Central memory CD8-positive, alpha-beta T cell (primary cell): ENCODE data around the gene LNPEP.
A peak's percentile ranks its signal among the peaks of the same experiment; 100 is the strongest.
"Not testable (repeated sequence)": the region's sequence is repeated elsewhere in the genome, so short reads cannot be mapped to it uniquely, and the experiment has no call there.

Experiments
- ATAC-seq: fragments of 150-1000 bp; cut with Tn5 transposase; replicated peaks from 2 replicates; pipeline ENCODE4 v1.10.0; 2022; ENCODE audit warnings: mild to moderate bottlenecking, moderate FRiP score, moderate number of reproducible peaks; ENCODE audit not compliant: poor library complexity, severe bottlenecking; ENCODE audit errors: extremely low read depth
- DNase-seq, 2 donors: peaks; one replicate each; pipeline ENCODE4 v3.0.0; 2021; ENCODE audit warnings: low spot score in 2 of 2
- H3K27ac Mint-ChIP-seq: one replicate; pipeline ENCODE4 v1.8.0; 2022; ENCODE audit warnings: low read depth, mild to moderate bottlenecking, moderate library complexity, mixed read lengths
- H3K27me3 Mint-ChIP-seq: one replicate; pipeline ENCODE4 v1.8.0; 2022; ENCODE audit warnings: mixed read lengths
- H3K36me3 Mint-ChIP-seq: one replicate; pipeline ENCODE4 v1.8.0; 2022; ENCODE audit warnings: mild to moderate bottlenecking, moderate library complexity, mixed read lengths; ENCODE audit not compliant: insufficient read depth
- H3K4me1 Mint-ChIP-seq: one replicate; pipeline ENCODE4 v1.8.0; 2022; ENCODE audit warnings: mixed read lengths
- H3K4me3 Mint-ChIP-seq: one replicate; pipeline ENCODE4 v1.8.0; 2022; ENCODE audit warnings: mild to moderate bottlenecking, moderate library complexity, mixed read lengths
- H3K9me3 Mint-ChIP-seq: one replicate; pipeline ENCODE4 v1.8.0; 2022; ENCODE audit warnings: mixed read lengths

The LNPEP gene

DNA sequence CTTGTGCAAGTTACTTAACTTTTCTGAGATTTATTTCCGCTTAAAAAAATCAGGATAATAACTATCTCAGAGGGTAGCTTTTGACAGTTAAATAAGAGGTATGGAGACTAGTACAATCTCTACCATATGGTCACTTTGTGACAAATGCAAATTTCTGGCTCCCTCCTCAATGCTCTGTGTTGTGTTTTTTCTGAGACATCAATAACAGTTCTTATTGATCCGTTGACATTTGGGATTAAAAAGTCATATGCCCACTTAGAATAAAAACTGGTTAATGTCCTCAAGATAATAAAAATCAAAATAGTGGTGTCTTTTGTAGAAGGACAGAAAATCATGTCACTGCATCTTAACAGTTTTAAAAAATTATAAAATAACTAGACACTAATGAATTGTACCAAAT lies 24.7 kb upstream of the LNPEP start:
- DNase-seq = no peak
- ATAC-seq = no peak
- H3K27ac Mint-ChIP-seq = no peak overlapping the region
- no peaks in the 10 kb centered on the region for H3K27me3 Mint-ChIP-seq
- peaks cover 59% of the 10 kb centered on the region for H3K36me3 Mint-ChIP-seq
- no peak overlapping the region for H3K4me3 Mint-ChIP-seq
- peaks cover 2% of the 10 kb centered on the region for H3K4me1 Mint-ChIP-seq
- no peaks in the 10 kb centered on the region for H3K9me3 Mint-ChIP-seq

DNA sequence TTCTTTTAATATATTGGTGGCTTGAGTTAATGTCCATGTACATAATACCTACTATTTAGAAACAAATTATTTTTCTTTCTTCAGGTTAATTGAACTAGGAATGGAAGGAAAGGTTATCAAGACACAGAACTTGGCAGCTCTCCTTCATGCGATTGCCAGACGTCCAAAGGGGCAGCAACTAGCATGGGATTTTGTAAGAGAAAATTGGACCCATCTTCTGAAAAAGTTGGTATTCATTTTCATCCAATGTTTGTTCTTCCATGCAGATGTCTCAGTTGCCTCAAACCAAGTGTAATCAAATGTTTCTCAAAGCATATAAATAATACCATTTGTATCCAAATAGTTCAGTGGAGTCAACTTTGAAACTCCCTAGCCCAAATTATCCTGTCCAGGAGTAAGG lies 22.6 kb upstream of the LNPEP start:
- ATAC-seq (no peak), DNase-seq (no peak)
- H3K4me3 Mint-ChIP-seq = no peak overlapping the region
- peaks cover 70% of the 10 kb centered on the region for H3K36me3 Mint-ChIP-seq
- no peaks in the 10 kb centered on the region for H3K9me3 Mint-ChIP-seq
- no peak overlapping the region for H3K27ac Mint-ChIP-seq
- H3K4me1 Mint-ChIP-seq = no peaks in the 10 kb centered on the region
- H3K27me3 Mint-ChIP-seq = no peaks in the 10 kb centered on the region

DNA sequence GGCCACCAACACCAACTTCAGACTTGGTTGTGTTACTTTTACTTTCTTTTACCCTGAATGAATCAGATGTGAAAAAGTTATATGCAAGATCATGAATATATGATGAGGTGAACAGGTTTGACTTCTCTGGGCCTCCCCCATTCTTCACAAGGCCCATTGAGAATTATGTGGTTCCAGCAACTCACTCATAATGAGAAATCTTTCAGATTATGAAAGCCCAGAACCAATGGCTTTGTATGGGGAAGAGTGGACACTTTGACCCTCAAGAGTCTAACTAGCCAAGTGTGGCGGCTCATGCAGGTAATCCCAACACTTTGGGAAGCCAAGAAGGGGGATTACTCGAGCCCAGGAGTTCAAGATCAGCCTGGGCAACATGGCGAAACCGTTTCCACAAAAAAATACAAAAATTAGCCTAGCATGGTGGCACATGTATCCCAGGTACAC lies 16.1 kb upstream of the LNPEP start:
- H3K9me3 Mint-ChIP-seq = no peaks in the 10 kb centered on the region
- H3K4me1 Mint-ChIP-seq = no peaks in the 10 kb centered on the region
- peaks cover 37% of the 10 kb centered on the region for H3K36me3 Mint-ChIP-seq
- H3K27me3 Mint-ChIP-seq = no peaks in the 10 kb centered on the region
- no peak overlapping the region for H3K4me3 Mint-ChIP-seq
- ATAC-seq (peak; percentile 49), DNase-seq (no peak)
- no peak overlapping the region for H3K27ac Mint-ChIP-seq

DNA sequence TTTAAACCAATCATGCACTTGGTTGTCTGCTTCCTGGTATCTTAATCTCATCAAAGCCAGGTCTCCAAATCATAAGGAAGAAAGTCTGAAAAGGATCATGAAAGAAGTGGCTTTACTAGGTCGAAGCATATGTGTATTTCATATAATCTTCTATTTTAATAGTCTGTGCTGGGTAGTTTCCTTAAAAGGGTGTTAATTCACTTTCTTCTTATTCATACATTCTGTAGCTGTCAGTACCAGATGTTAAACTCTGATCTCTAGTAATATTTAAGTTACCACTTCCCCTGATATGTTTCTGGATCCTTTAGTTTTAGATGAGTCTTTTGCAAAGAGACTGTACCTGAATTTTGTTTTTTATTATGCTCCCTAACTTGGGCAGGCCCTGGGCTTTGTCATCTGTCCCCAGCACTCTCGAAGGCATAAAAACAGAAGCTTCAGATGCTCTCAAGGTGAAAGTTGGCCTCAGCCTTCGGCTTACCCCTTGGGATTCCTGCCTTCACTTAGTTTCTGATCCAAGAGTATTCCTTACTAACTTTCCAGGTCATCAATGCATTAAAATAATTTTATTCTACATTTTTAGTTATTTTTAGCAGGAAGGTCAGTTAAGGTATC lies 15.0 kb upstream of the LNPEP start:
- peak overlapping the region; percentile 6 for H3K27ac Mint-ChIP-seq

DNA sequence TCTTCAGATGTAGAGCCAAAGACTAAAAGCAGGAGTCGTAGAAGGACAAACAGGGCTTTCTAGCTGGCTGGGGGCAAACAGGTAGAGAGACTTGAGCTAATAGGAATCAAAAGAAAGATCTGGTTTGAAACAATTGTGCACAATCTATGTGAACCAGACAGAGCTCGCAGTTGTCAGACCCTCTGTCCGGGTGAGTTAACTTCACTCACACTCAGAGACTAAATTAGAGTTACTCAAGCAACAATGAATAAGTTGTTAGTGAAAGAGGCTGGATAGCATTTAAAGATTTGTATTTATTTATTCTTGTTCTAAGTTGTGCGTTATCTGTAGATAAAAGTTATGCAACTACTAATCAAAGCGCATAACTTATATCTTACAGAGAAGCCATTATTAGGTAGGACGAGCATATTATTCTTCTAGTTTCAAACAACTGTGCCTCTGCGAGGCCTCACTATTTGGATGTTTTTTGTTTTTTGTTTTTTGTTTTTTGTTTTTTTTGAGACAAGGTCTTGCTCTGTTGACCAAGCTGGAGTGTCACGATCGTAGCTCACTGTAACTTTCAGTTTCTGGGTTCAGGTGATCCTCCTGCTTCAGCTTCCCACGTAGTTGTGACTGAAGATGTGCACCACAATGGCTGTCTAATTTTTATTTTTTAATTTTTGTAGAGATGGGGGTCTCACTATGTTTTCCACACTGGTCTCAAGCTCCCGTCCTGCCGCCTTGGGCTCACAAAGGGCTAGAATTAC lies 13.2 kb upstream of the LNPEP start:
- peak overlapping the region; percentile 82 for H3K27ac Mint-ChIP-seq
- H3K36me3 Mint-ChIP-seq = peaks cover 18% of the 10 kb centered on the region
- no peaks in the 10 kb centered on the region for H3K27me3 Mint-ChIP-seq
- no peak overlapping the region for H3K4me3 Mint-ChIP-seq
- no peaks in the 10 kb centered on the region for H3K4me1 Mint-ChIP-seq
- no peaks in the 10 kb centered on the region for H3K9me3 Mint-ChIP-seq
- DNase-seq (no peak), ATAC-seq (no peak)

More for the DNA sequence above, 15.0 kb upstream of the LNPEP start:
- DNase-seq = no peak
- Mint-ChIP-seq H3K9me3 (no peaks in the 10 kb centered on the region), H3K27me3 (no peaks in the 10 kb centered on the region), H3K36me3 (peaks cover 34% of the 10 kb centered on the region), H3K4me1 (no peaks in the 10 kb centered on the region), H3K4me3 (no peak overlapping the region)
- no peak for ATAC-seq

DNA sequence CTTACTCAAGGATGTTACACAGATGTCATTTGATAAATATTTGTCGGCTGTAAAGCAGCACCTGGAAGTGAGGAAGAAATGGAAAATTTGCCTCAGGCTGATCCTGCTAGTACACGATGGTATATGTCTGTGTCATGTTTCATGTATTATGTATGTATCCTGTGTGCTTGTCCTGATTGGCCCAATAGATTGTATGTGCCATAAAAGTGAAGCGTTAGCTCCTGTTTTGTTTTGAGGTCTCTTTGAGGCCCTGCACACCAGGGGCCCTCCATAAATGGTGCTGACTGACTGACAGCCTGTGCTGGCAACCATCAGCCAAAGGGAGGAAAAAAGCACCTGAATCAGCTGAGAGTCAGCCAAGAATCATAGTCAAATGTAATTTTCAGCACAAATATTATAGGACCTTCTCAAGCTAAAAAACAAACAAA lies 11.8 kb upstream of the LNPEP start:
- Mint-ChIP-seq H3K27ac (peak overlapping the region; percentile 82), H3K4me1 (peaks cover 11% of the 10 kb centered on the region), H3K9me3 (no peaks in the 10 kb centered on the region), H3K27me3 (no peaks in the 10 kb centered on the region), H3K4me3 (no peak overlapping the region), H3K36me3 (peaks cover 11% of the 10 kb centered on the region)
- ATAC-seq (no peak), DNase-seq (no peak)

DNA sequence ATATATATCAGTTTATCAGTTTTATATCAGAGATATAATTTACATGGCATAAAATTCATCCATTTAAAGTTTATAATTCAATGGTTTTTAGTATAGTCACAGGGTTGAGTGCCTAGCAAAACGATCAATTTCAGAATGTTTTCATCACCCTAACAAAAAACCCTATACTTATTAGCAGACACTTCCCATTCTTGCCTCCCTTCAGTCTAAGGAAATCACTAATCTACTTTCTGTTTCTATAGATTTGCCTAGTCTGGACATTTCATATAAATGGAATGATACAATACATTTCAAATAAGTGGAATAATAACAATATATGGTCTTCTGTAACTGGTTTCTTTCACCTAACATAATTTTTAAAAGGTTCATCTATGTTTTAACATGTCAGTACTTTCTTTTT lies 9.6 kb upstream of the LNPEP start:
- H3K27me3 Mint-ChIP-seq = no peaks in the 10 kb centered on the region
- no peak for ATAC-seq
- H3K4me1 Mint-ChIP-seq = peaks cover 26% of the 10 kb centered on the region

DNA sequence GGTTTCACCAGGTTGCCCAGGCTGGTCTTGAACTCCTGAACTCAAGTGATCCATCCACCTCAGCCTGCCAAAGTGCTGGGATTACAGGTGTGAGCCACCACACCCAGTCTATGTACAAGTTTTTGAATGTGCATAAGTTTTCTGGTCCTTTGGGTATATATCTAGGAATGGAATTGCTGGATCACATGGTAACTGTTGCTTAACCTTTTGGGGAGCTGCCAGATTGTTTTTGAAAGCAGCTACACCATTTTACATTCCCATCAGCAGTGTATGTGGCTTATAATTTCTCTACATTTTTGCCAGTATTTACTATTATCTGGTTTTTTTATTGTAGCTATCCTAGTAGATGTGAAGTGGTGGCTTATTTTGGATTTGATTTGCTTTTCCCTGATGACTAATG lies 8.9 kb upstream of the LNPEP start:
- Mint-ChIP-seq H3K9me3 (no peaks in the 10 kb centered on the region), H3K27me3 (no peaks in the 10 kb centered on the region), H3K36me3 (peaks cover 5% of the 10 kb centered on the region), H3K4me3 (no peak overlapping the region), H3K4me1 (peaks cover 26% of the 10 kb centered on the region), H3K27ac (no peak overlapping the region)
- ATAC-seq (no peak), DNase-seq (no peak)

More for the DNA sequence above, 9.6 kb upstream of the LNPEP start:
- Mint-ChIP-seq H3K27ac (no peak overlapping the region), H3K4me3 (no peak overlapping the region), H3K36me3 (peaks cover 9% of the 10 kb centered on the region), H3K9me3 (no peaks in the 10 kb centered on the region)
- DNase-seq = no peak

DNA sequence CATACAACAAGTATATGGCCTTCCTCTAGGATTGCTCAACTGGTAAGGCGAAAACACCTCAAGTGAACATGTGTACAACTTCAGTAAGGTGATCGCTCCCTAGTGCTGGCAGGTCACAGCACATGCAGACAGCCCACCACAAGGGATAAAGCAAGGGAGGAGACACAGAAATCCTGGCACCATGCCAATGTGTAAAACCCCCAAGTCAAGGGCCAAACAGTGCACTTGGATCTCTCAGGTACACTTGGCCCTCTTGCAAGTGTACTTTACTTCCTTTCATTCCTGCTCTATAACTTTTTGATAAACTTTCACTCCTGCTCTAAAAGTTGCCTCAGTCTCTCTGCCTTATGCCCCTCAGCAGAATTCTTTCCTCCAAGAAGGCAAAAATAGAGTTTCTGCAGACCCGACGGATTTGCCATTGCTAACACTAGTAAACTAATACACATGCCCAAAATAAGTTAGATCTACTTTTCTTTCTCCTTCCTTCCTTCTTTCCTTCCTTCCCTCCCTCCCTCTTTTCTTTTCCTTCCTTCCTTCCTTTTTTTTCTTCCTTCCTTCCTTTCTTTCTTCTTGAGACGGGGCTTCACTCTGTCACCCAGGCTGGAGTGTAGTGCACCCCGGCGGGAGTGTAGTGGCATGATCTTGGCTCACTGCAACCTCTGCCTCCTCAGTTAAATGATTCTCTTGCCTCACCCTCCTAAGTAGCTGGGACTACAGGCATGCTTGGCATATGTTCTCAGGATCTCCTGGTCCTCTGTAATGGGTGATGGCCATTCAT lies 6.8 kb upstream of the LNPEP start:
- Mint-ChIP-seq H3K27me3 (no peaks in the 10 kb centered on the region), H3K4me1 (peaks cover 37% of the 10 kb centered on the region), H3K36me3 (peaks cover 6% of the 10 kb centered on the region), H3K27ac (no peak overlapping the region), H3K9me3 (no peaks in the 10 kb centered on the region), H3K4me3 (no peak overlapping the region)
- ATAC-seq (no peak), DNase-seq (no peak)

DNA sequence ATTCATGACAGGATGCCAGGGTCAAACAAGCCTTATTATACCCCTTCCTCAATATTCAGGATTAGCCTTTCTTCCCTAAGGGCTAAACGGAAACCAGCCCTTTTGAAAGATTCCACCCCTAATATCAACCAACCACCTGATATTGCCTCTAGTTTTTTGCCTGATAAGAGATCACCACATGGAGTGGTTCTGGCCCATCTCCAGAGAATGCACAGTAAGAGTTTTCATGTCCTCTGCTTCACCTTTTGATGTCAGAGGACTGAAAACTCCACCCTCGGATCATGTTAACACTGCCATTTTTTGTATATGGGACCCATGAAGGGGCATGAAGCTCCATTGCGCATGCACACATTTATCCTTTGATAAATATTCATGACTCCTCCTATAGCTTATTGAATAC lies 5.8 kb upstream of the LNPEP start:
- DNase-seq (no peak), ATAC-seq (no peak)
- no peaks in the 10 kb centered on the region for H3K27me3 Mint-ChIP-seq
- peaks cover 42% of the 10 kb centered on the region for H3K4me1 Mint-ChIP-seq
- H3K4me3 Mint-ChIP-seq = no peak overlapping the region
- H3K27ac Mint-ChIP-seq = peak overlapping the region; percentile 42
- H3K36me3 Mint-ChIP-seq = peaks cover 11% of the 10 kb centered on the region
- no peaks in the 10 kb centered on the region for H3K9me3 Mint-ChIP-seq

DNA sequence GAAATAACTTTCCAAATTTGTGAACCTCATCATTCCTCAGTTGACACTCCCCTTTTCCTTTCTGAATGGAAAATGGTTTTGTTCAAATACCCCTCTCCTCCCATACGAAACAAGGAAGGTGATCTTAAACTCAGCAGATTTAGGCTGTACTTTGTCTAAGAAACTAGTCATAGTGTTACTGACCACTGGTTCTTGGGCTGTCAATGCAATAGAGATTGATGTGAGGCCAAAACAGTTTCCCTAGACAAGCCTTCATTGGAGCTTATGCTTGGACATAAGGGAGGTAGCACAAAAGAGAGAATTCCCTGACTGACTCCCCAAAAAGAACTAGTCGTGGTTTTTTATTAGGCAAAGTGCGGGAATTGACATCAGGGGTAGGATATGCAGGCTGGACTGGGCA lies 5.3 kb upstream of the LNPEP start:
- no peaks in the 10 kb centered on the region for H3K9me3 Mint-ChIP-seq
- DNase-seq = no peak
- ATAC-seq = no peak
- no peaks in the 10 kb centered on the region for H3K27me3 Mint-ChIP-seq
- H3K4me1 Mint-ChIP-seq = peaks cover 42% of the 10 kb centered on the region
- H3K36me3 Mint-ChIP-seq = peaks cover 16% of the 10 kb centered on the region
- peak overlapping the region; percentile 42 for H3K27ac Mint-ChIP-seq
- no peak overlapping the region for H3K4me3 Mint-ChIP-seq

DNA sequence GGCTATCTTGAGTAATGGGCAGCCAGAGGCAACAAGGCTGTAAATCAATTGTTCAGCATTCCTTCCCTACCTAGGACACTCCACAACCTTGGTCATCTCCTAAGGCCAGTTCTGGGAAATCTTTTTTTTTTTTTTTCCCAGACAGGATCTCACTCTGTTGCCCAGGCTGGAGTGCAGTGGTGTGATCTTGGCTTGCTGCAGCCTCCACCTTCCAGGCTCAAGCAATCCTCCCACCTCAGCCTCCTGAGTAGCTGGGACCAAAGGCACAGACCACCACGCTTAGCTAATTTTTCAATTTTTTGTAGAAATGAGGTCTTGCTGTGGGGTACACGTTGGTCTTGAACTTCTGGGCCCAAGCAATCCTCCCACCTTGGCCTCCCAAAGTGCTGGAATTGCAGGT lies 4.8 kb upstream of the LNPEP start:
- not testable (repeated sequence) for H3K9me3 Mint-ChIP-seq, H3K4me3 Mint-ChIP-seq, ATAC-seq, H3K27me3 Mint-ChIP-seq, DNase-seq, H3K27ac Mint-ChIP-seq
- peaks cover 42% of the 10 kb centered on the region for H3K4me1 Mint-ChIP-seq
- peaks cover 20% of the 10 kb centered on the region for H3K36me3 Mint-ChIP-seq

DNA sequence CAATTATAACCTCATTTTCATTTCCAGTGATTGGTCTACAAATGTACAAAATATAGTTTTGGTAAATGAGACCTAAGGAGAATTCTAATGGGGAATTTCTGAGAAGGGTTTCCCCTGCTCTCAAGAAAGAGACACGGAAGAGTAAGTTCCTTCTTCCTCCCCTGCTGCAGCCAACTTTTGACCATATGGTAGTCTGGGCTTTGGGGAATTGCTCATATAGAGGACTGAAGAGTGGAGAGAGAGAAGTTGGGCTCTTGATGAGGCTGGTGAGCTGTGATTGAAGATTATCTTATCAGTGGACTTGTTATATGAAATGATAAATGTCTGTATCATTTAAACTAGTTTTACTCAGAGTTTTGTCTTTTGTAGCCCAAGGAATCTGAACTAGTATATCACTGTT lies 4.3 kb upstream of the LNPEP start:
- no peak for DNase-seq
- Mint-ChIP-seq H3K9me3 (no peaks in the 10 kb centered on the region), H3K27ac (no peak overlapping the region), H3K4me3 (no peak overlapping the region), H3K36me3 (peaks cover 23% of the 10 kb centered on the region), H3K27me3 (no peaks in the 10 kb centered on the region), H3K4me1 (peaks cover 43% of the 10 kb centered on the region)
- ATAC-seq = no peak
